Measurements from ENCODE around the gene RAB34. TPM values are rescaled to one million over a fixed set of nuclear protein-coding genes. Genes with fewer than 3 reads are reported as not detected.
A peak's percentile ranks its signal among the peaks of the same experiment; 100 is the strongest.

The RAB34 gene
- total and polyA plus RNA-seq, 9 of the 15 experiments (the other 6 are each of a cell fraction or from before 2014, with no cell fraction given), result 0.07 to 3.8 (median 0.46) TPM; not detected in 1

DNA sequence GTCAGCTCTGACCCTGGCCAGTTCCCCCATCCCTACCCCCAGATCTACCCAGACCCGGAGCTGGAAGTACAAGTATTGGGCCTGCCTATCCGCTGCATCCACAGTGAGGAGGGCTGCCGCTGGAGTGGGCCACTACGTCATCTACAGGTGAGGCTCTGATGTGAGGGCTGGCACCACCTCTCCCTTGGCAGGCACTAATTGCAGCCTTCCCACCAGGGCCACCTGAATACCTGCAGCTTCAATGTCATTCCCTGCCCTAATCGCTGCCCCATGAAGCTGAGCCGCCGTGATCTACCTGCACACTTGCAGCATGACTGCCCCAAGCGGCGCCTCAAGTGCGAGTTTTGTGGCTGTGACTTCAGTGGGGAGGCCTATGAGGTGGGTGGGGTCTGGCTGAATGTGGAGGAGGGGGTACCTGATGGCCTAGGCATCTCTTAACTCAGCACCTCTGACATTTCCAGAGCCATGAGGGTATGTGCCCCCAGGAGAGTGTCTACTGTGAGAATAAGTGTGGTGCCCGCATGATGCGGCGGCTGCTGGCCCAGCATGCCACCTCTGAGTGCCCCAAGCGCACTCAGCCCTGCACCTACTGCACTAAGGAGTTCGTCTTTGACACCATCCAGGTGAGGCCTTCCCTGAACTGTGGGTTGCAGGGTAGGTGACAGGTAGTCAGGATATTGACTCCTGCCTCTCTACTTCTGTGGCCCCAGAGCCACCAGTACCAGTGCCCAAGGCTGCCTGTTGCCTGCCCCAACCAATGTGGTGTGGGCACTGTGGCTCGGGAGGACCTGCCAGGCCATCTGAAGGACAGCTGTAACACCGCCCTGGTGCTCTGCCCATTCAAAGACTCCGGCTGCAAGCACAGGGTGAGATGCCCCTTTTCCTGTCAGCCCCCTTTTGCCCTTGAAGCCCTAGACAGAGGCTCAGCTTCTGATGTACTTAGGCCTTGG is 30.4 kb upstream of the RAB34 start:
- Histone ChIP-seq H3K27me3 (ENCODE audit: control insufficient read depth in 2 of 2, insufficient read depth in 2 of 2, low read length in 2 of 2) (no peaks in the 10 kb centered on the region), H3K9me1 (ENCODE audit: control insufficient read depth, insufficient read depth, low read length) (no peaks in the 10 kb centered on the region), H3K36me3 (ENCODE audit: control insufficient read depth, insufficient read depth, low read length) (peaks cover 75% of the 10 kb centered on the region), H2AFZ (ENCODE audit: low read depth, low read length) (no peak overlapping the region), H3K4me1 (replicated peaks in 1 of 2; ENCODE audit: control insufficient read depth in 2 of 2, insufficient read depth in 2 of 2, low read length in 2 of 2) (peaks cover 22 to 56% of the 10 kb centered on the region in 2 experiments), H3K79me2 (ENCODE audit: control insufficient read depth, insufficient read depth, low read length) (peaks cover 67% of the 10 kb centered on the region), H3K9me3 (replicated peaks; ENCODE audit: control insufficient read depth, insufficient read depth, low read depth, low read length) (no peaks in the 10 kb centered on the region), H4K20me1 (replicated peaks; ENCODE audit: control insufficient read depth, insufficient read depth, low read length) (peaks cover 27% of the 10 kb centered on the region), H3K9ac (ENCODE audit: insufficient read depth in 1 of 2, low read depth in 2 of 2, low read length in 2 of 2) (peak overlapping the region in 1 of 2 experiments; percentile 31; a peak in 1 of 4 replicates), H3K4me3 (no peak overlapping the region), H3K4me2 (ENCODE audit: insufficient read depth, low read length) (no peak overlapping the region), H3K27ac (ENCODE audit: extremely low read depth, low read depth, low read length) (no peak overlapping the region)
- no peak for ATAC-seq
- no TSS peak for BruUV-seq (replicated peaks)
- POLR2A ChIA-PET, result interaction anchor here (0.6 to 17.4 kb wide), 10 partner anchors 13 to 198 kb away, joined by 3 to 367 read pairs (median 4); partner anchors contain the start of genes NEK8, RPL23A and TLCD1
- intact Hi-C loops (cut with micrococcal nuclease), result no loop called here
- WGBS (ENCODE audit: insufficient coverage, low coverage, missing lambda C conversion rate), result 94% methylated on average over 18 of the region's 18 CpGs
- in situ Hi-C loops (cut with MboI), result no loop called here
- no peak for DNase-seq (ENCODE audit: extremely low read depth in 1 of 4, low spot score in 3 of 4)
- no peak for FAIRE-seq
- CTCF ChIA-PET (ENCODE audit: low intra/inter-chr PET ratio), result interaction anchor here (6.8 kb wide), 1 partner anchor 21 kb away, joined by 117 read pairs; the partner anchor contains the start of genes NEK8 and TLCD1
- TF ChIP-seq FOXK1 (CRISPR knock-in tag; IDR thresholded peaks at IDR 0.05; ENCODE audit: borderline replicate concordance) (0 out of 2 replicates have a peak, but pooled peaks have one; percentile 30), CREB1 (IDR thresholded peaks at IDR 0.05) (no peak), CREB1 (CRISPR knock-in tag; IDR thresholded peaks at IDR 0.05) (no peak), POU5F1 (IDR thresholded peaks at IDR 0.05; ENCODE audit: borderline replicate concordance, low read depth, low read length, partially characterized antibody) (no peak), PRMT5 (CRISPR knock-in tag; IDR thresholded peaks at IDR 0.05) (no peak), HDAC2 (IDR thresholded peaks at IDR 0.05) (no peak), SUPT5H (IDR thresholded peaks at IDR 0.05) (0 out of 2 replicates have a peak, but pooled peaks have one; percentile 4), JUN (IDR thresholded peaks at IDR 0.05; ENCODE audit: borderline replicate concordance, low read depth, low read length) (no peak), JUN (CRISPR knock-in tag; IDR thresholded peaks at IDR 0.05; ENCODE audit: borderline replicate concordance) (no peak), RBFOX2 (IDR thresholded peaks at IDR 0.05; ENCODE audit: low read depth, low read length) (peak; percentile 52; the same call in 1 of the 2 replicates), PHTF2 (CRISPR knock-in tag; IDR thresholded peaks at IDR 0.05) (no peak)
- TF ChIP-seq, protein P1, sequence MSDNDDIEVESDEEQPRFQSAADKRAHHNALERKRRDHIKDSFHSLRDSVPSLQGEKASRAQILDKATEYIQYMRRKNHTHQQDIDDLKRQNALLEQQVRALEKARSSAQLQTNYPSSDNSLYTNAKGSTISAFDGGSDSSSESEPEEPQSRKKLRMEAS (CRISPR knock-in tag; IDR thresholded peaks at IDR 0.05), result 0 out of 2 replicates have a peak, but pooled peaks have one; percentile 2
- TF ChIP-seq, protein P2, sequence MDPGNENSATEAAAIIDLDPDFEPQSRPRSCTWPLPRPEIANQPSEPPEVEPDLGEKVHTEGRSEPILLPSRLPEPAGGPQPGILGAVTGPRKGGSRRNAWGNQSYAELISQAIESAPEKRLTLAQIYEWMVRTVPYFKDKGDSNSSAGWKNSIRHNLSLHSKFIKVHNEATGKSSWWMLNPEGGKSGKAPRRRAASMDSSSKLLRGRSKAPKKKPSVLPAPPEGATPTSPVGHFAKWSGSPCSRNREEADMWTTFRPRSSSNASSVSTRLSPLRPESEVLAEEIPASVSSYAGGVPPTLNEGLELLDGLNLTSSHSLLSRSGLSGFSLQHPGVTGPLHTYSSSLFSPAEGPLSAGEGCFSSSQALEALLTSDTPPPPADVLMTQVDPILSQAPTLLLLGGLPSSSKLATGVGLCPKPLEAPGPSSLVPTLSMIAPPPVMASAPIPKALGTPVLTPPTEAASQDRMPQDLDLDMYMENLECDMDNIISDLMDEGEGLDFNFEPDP (CRISPR knock-in tag; IDR thresholded peaks at IDR 0.05), result no peak
- TF ChIP-seq, protein P3, sequence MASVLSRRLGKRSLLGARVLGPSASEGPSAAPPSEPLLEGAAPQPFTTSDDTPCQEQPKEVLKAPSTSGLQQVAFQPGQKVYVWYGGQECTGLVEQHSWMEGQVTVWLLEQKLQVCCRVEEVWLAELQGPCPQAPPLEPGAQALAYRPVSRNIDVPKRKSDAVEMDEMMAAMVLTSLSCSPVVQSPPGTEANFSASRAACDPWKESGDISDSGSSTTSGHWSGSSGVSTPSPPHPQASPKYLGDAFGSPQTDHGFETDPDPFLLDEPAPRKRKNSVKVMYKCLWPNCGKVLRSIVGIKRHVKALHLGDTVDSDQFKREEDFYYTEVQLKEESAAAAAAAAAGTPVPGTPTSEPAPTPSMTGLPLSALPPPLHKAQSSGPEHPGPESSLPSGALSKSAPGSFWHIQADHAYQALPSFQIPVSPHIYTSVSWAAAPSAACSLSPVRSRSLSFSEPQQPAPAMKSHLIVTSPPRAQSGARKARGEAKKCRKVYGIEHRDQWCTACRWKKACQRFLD (CRISPR knock-in tag; IDR thresholded peaks at IDR 0.05), result no peak
